NB4 (cell line): ENCODE data around the gene METRNL.

Source experiments
- DNase-seq: peaks from one replicate; pipeline ENCODE4 v3.0.0; 2010; ENCODE audit warnings: low read depth
- H3K4me3 ChIP-seq: one replicate; pipeline ENCODE4 v1.5.1; 2011; ENCODE audit warnings: mild to moderate bottlenecking, low read depth, low read length, moderate library complexity
- CTCF ChIP-seq: IDR thresholded peaks from one replicate; pipeline ENCODE4 v1.5.1; 2012; ENCODE audit warnings: low read depth, low read length
- MAX ChIP-seq: IDR thresholded peaks from 2 replicates; pipeline ENCODE4 v1.6.1; 2011; ENCODE audit warnings: low read depth, low read length
- MYC ChIP-seq: IDR thresholded peaks from 2 replicates; pipeline ENCODE4 v1.6.1; 2011; ENCODE audit warnings: low read depth, low read length
- POLR2A ChIP-seq: IDR thresholded peaks from 2 replicates; pipeline ENCODE4 v1.6.1; 2011; ENCODE audit warnings: mild to moderate bottlenecking; ENCODE audit not compliant: insufficient read length; ENCODE audit errors: extremely low read depth

METRNL gene

GRCh38 chr17:83094291-83094690 lies 14.9 kb downstream of the METRNL start:
- no peak overlapping the region for H3K4me3 ChIP-seq
- no peak for DNase-seq
- TF ChIP-seq MAX, result no peak
- no peak for TF ChIP-seq CTCF
- TF ChIP-seq POLR2A, result no peak

- DNase-seq, result no peak
- no peak overlapping the region for H3K4me3 ChIP-seq
Observed at GRCh38 chr17:83095016-83095415, 15.6 kb downstream of the METRNL start.

GRCh38 chr17:83096401-83097224 lies 17.2 kb downstream of the METRNL start:
- no peak overlapping the region for H3K4me3 ChIP-seq
- TF ChIP-seq MAX (no peak), CTCF (no peak), MYC (no peak), POLR2A (no peak)
- DNase-seq, result no peak

More at GRCh38 chr17:83095016-83095415, 15.6 kb downstream of the METRNL start:
- no peak for TF ChIP-seq MYC
- TF ChIP-seq MAX, result no peak
- no peak for TF ChIP-seq POLR2A
- no peak for TF ChIP-seq CTCF

- no peak overlapping the region for H3K4me3 ChIP-seq
- DNase-seq, result no peak
- TF ChIP-seq MYC (no peak), MAX (no peak), CTCF (no peak)
Observed at GRCh38 chr17:83097831-83098230, 18.4 kb downstream of the METRNL start.

- TF ChIP-seq CTCF (no peak), MAX (no peak), POLR2A (no peak), MYC (no peak)
- no peak overlapping the region for H3K4me3 ChIP-seq
- DNase-seq, result no peak
Observed at GRCh38 chr17:83098241-83099085, 19.1 kb downstream of the METRNL start.
